ENCODE results near the gene FOSL2.

- TF ChIP-seq, protein P1, sequence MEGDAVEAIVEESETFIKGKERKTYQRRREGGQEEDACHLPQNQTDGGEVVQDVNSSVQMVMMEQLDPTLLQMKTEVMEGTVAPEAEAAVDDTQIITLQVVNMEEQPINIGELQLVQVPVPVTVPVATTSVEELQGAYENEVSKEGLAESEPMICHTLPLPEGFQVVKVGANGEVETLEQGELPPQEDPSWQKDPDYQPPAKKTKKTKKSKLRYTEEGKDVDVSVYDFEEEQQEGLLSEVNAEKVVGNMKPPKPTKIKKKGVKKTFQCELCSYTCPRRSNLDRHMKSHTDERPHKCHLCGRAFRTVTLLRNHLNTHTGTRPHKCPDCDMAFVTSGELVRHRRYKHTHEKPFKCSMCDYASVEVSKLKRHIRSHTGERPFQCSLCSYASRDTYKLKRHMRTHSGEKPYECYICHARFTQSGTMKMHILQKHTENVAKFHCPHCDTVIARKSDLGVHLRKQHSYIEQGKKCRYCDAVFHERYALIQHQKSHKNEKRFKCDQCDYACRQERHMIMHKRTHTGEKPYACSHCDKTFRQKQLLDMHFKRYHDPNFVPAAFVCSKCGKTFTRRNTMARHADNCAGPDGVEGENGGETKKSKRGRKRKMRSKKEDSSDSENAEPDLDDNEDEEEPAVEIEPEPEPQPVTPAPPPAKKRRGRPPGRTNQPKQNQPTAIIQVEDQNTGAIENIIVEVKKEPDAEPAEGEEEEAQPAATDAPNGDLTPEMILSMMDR (IDR thresholded peaks at IDR 0.05) = no peak
- TF ChIP-seq POLR2AphosphoS5 (IDR thresholded peaks at IDR 0.05) (no peak), POLR2A (IDR thresholded peaks at IDR 0.05) (no peak), EP300 (IDR thresholded peaks at IDR 0.05) (no peak)
Observed at GRCh38 chr2:28404086-28404485, 11.4 kb downstream of the FOSL2 start.
